Activated naive CD8-positive, alpha-beta T cell treated with anti-CD3 and anti-CD28 coated beads, Interleukin-2, amount 50 U/mL, for 24 hours (primary cell): ENCODE results near the gene CPA2.

Experiments used
- ATAC-seq: fragments of 150-1000 bp; cut with Tn5 transposase; one replicate; pipeline ENCODE4 v1.10.0; 2021
- DNase-seq: peaks from one replicate; pipeline ENCODE4 v3.0.0; 2021
- H3K27ac Mint-ChIP-seq: one replicate; pipeline ENCODE4 v1.8.0; 2021; ENCODE audit warnings: mild to moderate bottlenecking, mixed read lengths
- H3K27me3 Mint-ChIP-seq: one replicate; pipeline ENCODE4 v1.8.0; 2021; ENCODE audit warnings: mixed read lengths
- H3K36me3 Mint-ChIP-seq: one replicate; pipeline ENCODE4 v1.8.0; 2021; ENCODE audit warnings: low read depth, mixed read lengths
- H3K4me1 Mint-ChIP-seq: one replicate; pipeline ENCODE4 v1.8.0; 2021; ENCODE audit warnings: mixed read lengths
- H3K4me3 Mint-ChIP-seq: one replicate; pipeline ENCODE4 v1.8.0; 2021; ENCODE audit warnings: mild to moderate bottlenecking, moderate library complexity, mixed read lengths
- H3K9me3 Mint-ChIP-seq: one replicate; pipeline ENCODE4 v1.8.0; 2021; ENCODE audit warnings: mixed read lengths

CPA2 gene

GRCh38 chr7:130337410-130337971, 70.8 kb downstream of the CPA2 start:
- no peaks in the 10 kb centered on the region for H3K4me1 Mint-ChIP-seq
- no peak for ATAC-seq
- no peaks in the 10 kb centered on the region for H3K36me3 Mint-ChIP-seq
- DNase-seq = no peak
- no peak overlapping the region for H3K27ac Mint-ChIP-seq
- H3K4me3 Mint-ChIP-seq = no peak overlapping the region
- H3K27me3 Mint-ChIP-seq = no peaks in the 10 kb centered on the region
- H3K9me3 Mint-ChIP-seq = no peaks in the 10 kb centered on the region

GRCh38 chr7:130338233-130338632, 71.6 kb downstream of the CPA2 start:
- no peaks in the 10 kb centered on the region for H3K27me3 Mint-ChIP-seq
- no peaks in the 10 kb centered on the region for H3K36me3 Mint-ChIP-seq
- H3K9me3 Mint-ChIP-seq = no peaks in the 10 kb centered on the region
- no peak overlapping the region for H3K4me3 Mint-ChIP-seq
- DNase-seq = no peak
- ATAC-seq = no peak
- no peaks in the 10 kb centered on the region for H3K4me1 Mint-ChIP-seq
- H3K27ac Mint-ChIP-seq = no peak overlapping the region
